ENCODE results near the gene ZP4. TPM values are rescaled to one million over a fixed set of nuclear protein-coding genes. Genes with fewer than 3 reads are reported as not detected.

ZP4 gene
- total and polyA plus RNA-seq, 9 of the 15 experiments (the other 6 are each of a cell fraction or from before 2014, with no cell fraction given) = not detected

DNA sequence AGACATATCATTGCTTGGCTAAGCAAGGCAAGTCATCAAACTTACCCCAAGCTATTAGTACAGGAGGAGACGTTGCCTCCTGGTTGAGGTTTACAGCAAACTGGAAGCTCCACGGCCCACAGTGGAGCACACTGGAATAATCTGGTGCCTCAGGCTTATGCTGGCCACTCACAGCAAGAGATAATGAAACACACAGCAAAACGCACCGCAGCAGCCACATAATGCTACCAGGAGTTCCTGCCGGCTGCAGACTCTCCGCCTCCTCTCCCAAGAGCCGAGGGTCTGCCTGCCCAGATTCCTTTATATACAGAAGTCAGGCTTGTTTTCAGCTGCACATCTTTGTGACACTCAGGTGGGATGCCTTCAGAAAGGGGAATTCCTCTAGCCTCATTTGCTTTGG is 306 bp downstream of the ZP4 start:
- no peak for ATAC-seq
- in situ Hi-C loops (cut with MboI) = no loop called here
- POLR2A ChIA-PET = no interaction called here

DNA sequence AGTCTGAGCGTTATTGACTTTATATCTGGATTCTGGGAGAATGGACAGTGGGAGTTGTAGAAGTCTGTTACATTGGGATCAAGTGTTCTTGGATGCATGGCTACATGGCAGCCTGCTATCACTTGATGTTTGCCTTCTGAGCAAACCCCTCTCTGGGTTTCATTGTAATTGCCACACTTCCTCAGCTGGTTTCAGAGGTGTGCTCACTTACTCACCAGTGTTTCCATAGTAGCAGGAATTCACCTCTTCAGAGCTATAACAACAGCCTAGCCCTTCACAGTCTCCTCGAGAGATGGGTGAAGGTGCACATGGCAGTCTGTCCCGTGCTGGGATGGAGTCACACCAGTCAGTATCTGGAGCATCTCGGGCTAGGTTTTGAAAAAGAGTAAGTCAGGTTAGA is 2.6 kb downstream of the ZP4 start:
- CTCF ChIA-PET (ENCODE audit: low intra/inter-chr PET ratio) = no interaction called here
- H3K9me3 ChIP-seq (replicated peaks; ENCODE audit: control insufficient read depth, insufficient read depth, low read depth, low read length) = 0 out of 2 replicates have a peak, but pooled peaks cover 3% of the 10 kb centered on the region
- no peak overlapping the region for H2AFZ ChIP-seq (ENCODE audit: low read depth, low read length)
- H3K79me2 ChIP-seq (ENCODE audit: control insufficient read depth, insufficient read depth, low read length) = no peaks in the 10 kb centered on the region
- no peaks in the 10 kb centered on the region for H3K4me1 ChIP-seq (replicated peaks in 1 of 2; ENCODE audit: control insufficient read depth in 2 of 2, insufficient read depth in 2 of 2, low read length in 2 of 2)
- BruUV-seq (replicated peaks) = no TSS peak
- H3K9me1 ChIP-seq (ENCODE audit: control insufficient read depth, insufficient read depth, low read length) = no peaks in the 10 kb centered on the region
- H3K27me3 ChIP-seq (ENCODE audit: control insufficient read depth in 2 of 2, insufficient read depth in 2 of 2, low read length in 2 of 2) = no peaks in the 10 kb centered on the region
- no peak for ATAC-seq
- FAIRE-seq = no peak
- DNase-seq (ENCODE audit: extremely low read depth in 1 of 4, low spot score in 3 of 4) = no peak
- in situ Hi-C loops (cut with MboI) = no loop called here
- no peaks in the 10 kb centered on the region for H4K20me1 ChIP-seq (replicated peaks; ENCODE audit: control insufficient read depth, insufficient read depth, low read length)
- H3K4me2 ChIP-seq (ENCODE audit: insufficient read depth, low read length) = no peak overlapping the region
- H3K36me3 ChIP-seq (ENCODE audit: control insufficient read depth, insufficient read depth, low read length) = no peaks in the 10 kb centered on the region
- POLR2A ChIA-PET = no interaction called here
- no peak overlapping the region for H3K4me3 ChIP-seq
- intact Hi-C loops (cut with micrococcal nuclease) = no loop called here
- H3K27ac ChIP-seq (ENCODE audit: extremely low read depth, low read depth, low read length) = no peak overlapping the region
- no peak overlapping the region for H3K9ac ChIP-seq (ENCODE audit: insufficient read depth in 1 of 2, low read depth in 2 of 2, low read length in 2 of 2)
- 0% methylated on average over 4 of the region's 4 CpGs for WGBS (ENCODE audit: insufficient coverage, low coverage, missing lambda C conversion rate)
- TF ChIP-seq, protein P1, sequence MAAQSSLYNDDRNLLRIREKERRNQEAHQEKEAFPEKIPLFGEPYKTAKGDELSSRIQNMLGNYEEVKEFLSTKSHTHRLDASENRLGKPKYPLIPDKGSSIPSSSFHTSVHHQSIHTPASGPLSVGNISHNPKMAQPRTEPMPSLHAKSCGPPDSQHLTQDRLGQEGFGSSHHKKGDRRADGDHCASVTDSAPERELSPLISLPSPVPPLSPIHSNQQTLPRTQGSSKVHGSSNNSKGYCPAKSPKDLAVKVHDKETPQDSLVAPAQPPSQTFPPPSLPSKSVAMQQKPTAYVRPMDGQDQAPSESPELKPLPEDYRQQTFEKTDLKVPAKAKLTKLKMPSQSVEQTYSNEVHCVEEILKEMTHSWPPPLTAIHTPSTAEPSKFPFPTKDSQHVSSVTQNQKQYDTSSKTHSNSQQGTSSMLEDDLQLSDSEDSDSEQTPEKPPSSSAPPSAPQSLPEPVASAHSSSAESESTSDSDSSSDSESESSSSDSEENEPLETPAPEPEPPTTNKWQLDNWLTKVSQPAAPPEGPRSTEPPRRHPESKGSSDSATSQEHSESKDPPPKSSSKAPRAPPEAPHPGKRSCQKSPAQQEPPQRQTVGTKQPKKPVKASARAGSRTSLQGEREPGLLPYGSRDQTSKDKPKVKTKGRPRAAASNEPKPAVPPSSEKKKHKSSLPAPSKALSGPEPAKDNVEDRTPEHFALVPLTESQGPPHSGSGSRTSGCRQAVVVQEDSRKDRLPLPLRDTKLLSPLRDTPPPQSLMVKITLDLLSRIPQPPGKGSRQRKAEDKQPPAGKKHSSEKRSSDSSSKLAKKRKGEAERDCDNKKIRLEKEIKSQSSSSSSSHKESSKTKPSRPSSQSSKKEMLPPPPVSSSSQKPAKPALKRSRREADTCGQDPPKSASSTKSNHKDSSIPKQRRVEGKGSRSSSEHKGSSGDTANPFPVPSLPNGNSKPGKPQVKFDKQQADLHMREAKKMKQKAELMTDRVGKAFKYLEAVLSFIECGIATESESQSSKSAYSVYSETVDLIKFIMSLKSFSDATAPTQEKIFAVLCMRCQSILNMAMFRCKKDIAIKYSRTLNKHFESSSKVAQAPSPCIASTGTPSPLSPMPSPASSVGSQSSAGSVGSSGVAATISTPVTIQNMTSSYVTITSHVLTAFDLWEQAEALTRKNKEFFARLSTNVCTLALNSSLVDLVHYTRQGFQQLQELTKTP (IDR thresholded peaks at IDR 0.05; ENCODE audit: low read depth in 1 of 2, partially characterized antibody in 2 of 2) = no peak
- TF ChIP-seq, protein P2, sequence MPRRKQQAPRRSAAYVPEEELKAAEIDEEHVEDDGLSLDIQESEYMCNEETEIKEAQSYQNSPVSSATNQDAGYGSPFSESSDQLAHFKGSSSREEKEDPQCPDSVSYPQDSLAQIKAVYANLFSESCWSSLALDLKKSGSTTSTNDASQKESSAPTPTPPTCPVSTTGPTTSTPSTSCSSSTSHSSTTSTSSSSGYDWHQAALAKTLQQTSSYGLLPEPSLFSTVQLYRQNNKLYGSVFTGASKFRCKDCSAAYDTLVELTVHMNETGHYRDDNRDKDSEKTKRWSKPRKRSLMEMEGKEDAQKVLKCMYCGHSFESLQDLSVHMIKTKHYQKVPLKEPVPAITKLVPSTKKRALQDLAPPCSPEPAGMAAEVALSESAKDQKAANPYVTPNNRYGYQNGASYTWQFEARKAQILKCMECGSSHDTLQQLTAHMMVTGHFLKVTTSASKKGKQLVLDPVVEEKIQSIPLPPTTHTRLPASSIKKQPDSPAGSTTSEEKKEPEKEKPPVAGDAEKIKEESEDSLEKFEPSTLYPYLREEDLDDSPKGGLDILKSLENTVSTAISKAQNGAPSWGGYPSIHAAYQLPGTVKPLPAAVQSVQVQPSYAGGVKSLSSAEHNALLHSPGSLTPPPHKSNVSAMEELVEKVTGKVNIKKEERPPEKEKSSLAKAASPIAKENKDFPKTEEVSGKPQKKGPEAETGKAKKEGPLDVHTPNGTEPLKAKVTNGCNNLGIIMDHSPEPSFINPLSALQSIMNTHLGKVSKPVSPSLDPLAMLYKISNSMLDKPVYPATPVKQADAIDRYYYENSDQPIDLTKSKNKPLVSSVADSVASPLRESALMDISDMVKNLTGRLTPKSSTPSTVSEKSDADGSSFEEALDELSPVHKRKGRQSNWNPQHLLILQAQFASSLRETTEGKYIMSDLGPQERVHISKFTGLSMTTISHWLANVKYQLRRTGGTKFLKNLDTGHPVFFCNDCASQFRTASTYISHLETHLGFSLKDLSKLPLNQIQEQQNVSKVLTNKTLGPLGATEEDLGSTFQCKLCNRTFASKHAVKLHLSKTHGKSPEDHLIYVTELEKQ (CRISPR knock-in tag; IDR thresholded peaks at IDR 0.05) = no peak

More for the DNA sequence above, 306 bp downstream of the ZP4 start:
- Histone ChIP-seq H3K4me1 (replicated peaks in 1 of 2; ENCODE audit: control insufficient read depth in 2 of 2, insufficient read depth in 2 of 2, low read length in 2 of 2) (no peaks in the 10 kb centered on the region), H3K79me2 (ENCODE audit: control insufficient read depth, insufficient read depth, low read length) (no peaks in the 10 kb centered on the region), H2AFZ (ENCODE audit: low read depth, low read length) (no peak overlapping the region), H4K20me1 (replicated peaks; ENCODE audit: control insufficient read depth, insufficient read depth, low read length) (no peaks in the 10 kb centered on the region), H3K4me3 (no peak overlapping the region), H3K4me2 (ENCODE audit: insufficient read depth, low read length) (no peak overlapping the region), H3K36me3 (ENCODE audit: control insufficient read depth, insufficient read depth, low read length) (no peaks in the 10 kb centered on the region), H3K9me3 (replicated peaks; ENCODE audit: control insufficient read depth, insufficient read depth, low read depth, low read length) (0 out of 2 replicates have a peak, but pooled peaks cover 3% of the 10 kb centered on the region), H3K27ac (ENCODE audit: extremely low read depth, low read depth, low read length) (no peak overlapping the region), H3K27me3 (ENCODE audit: control insufficient read depth in 2 of 2, insufficient read depth in 2 of 2, low read length in 2 of 2) (no peaks in the 10 kb centered on the region), H3K9me1 (ENCODE audit: control insufficient read depth, insufficient read depth, low read length) (no peaks in the 10 kb centered on the region), H3K9ac (ENCODE audit: insufficient read depth in 1 of 2, low read depth in 2 of 2, low read length in 2 of 2) (no peak overlapping the region)
- DNase-seq (ENCODE audit: extremely low read depth in 1 of 4, low spot score in 3 of 4) (no peak), FAIRE-seq (no peak)
- intact Hi-C loops (cut with micrococcal nuclease) = no loop called here
- no TSS peak for BruUV-seq (replicated peaks)
- no peak for TF ChIP-seq ZNF780A (CRISPR knock-in tag; IDR thresholded peaks at IDR 0.05)
- TF ChIP-seq ZNF12 (CRISPR knock-in tag; IDR thresholded peaks at IDR 0.05) = no peak
- no peak for TF ChIP-seq KAT2B (IDR thresholded peaks at IDR 0.05; ENCODE audit: low read depth, low read length)
- no peak for TF ChIP-seq RHOXF2B (CRISPR knock-in tag; conservative IDR thresholded peaks at IDR 0.05)
- TF ChIP-seq, protein P3, sequence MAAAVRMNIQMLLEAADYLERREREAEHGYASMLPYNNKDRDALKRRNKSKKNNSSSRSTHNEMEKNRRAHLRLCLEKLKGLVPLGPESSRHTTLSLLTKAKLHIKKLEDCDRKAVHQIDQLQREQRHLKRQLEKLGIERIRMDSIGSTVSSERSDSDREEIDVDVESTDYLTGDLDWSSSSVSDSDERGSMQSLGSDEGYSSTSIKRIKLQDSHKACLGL (CRISPR knock-in tag; IDR thresholded peaks at IDR 0.05; ENCODE audit: borderline replicate concordance, poor library complexity, severe bottlenecking) = no peak
- TF ChIP-seq TAF15 (IDR thresholded peaks at IDR 0.05; ENCODE audit: low read depth, low read length) = no peak
- no peak for TF ChIP-seq ETS2 (tag; IDR thresholded peaks at IDR 0.05; ENCODE audit: borderline replicate concordance, poor library complexity, severe bottlenecking)
- no peak for TF ChIP-seq ZBTB7A (IDR thresholded peaks at IDR 0.05; ENCODE audit: borderline replicate concordance, control insufficient read depth, low read depth, low read length)
- TF ChIP-seq FOXK1 (CRISPR knock-in tag; IDR thresholded peaks at IDR 0.05; ENCODE audit: borderline replicate concordance) = no peak
- no peak for TF ChIP-seq ZNF384 (IDR thresholded peaks at IDR 0.05; ENCODE audit: low read depth, low read length)
- TF ChIP-seq PML (IDR thresholded peaks at IDR 0.05; ENCODE audit: low read length) = no peak
- no peak for TF ChIP-seq DIDO1 (tag; IDR thresholded peaks at IDR 0.05; ENCODE audit: low read depth)
- CTCF ChIA-PET (ENCODE audit: low intra/inter-chr PET ratio) = no interaction called here
- 0% methylated on average over 7 of the region's 7 CpGs for WGBS (ENCODE audit: insufficient coverage, low coverage, missing lambda C conversion rate)

All from K562 (cell line).